Measurements from ENCODE around the gene ACSF2. TPM values are rescaled to one million over a fixed set of nuclear protein-coding genes. Genes with fewer than 3 reads are reported as not detected.

ACSF2 gene
- total and polyA plus RNA-seq, 2 of the 13 experiments (the other 11 are each of a cell fraction or from before 2014, with no cell fraction given): 87.3 to 109 TPM

DNA sequence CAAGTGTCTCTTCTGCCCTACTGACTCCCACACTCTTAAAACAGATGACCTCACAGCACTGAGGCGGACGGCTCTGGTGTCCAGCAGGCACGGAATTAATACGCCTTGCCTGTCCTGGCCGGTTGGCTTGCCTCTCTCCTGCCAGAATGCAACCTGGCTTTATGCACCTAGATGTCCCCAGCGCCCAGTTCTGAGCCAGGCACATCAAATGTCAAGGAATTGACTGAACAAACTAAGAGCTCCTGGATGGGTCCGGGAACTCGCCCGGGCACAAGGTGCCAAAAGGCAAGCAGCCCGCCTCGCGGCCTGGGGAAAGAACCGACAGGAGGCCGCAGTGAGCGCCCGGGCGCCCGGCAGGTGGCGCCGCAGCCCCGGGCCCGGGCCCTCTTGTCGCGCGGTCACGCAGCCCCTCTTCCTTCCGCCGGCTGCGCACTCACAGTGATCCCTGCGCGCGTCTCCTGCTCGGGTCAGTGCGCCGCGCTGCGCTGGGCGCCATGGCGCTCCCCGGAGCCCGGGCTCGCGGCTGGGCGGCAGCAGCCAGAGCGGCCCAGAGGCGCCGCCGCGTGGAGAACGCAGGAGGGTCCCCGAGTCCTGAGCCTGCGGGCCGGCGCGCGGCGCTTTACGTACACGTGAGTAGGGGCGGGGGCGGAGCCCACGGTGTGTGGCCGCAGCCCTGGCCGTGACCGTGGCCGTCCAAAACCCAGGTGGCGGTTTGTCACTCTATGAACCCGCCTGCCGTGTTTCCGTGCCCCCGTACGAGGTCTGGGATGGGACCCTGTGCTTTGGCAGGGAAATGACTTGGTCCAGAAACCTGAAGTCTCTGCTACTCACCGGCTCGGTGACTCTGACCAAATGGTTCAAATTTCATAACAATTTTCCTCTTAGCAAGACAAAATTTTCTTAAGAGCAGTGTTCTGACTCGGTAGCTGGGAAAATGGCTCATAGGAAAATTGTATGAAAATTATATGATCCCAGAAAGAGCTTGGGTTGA, 52.7 kb downstream of the ACSF2 start, which contains the start of gene RSAD1 (continued):
- TF ChIP-seq, protein P1, sequence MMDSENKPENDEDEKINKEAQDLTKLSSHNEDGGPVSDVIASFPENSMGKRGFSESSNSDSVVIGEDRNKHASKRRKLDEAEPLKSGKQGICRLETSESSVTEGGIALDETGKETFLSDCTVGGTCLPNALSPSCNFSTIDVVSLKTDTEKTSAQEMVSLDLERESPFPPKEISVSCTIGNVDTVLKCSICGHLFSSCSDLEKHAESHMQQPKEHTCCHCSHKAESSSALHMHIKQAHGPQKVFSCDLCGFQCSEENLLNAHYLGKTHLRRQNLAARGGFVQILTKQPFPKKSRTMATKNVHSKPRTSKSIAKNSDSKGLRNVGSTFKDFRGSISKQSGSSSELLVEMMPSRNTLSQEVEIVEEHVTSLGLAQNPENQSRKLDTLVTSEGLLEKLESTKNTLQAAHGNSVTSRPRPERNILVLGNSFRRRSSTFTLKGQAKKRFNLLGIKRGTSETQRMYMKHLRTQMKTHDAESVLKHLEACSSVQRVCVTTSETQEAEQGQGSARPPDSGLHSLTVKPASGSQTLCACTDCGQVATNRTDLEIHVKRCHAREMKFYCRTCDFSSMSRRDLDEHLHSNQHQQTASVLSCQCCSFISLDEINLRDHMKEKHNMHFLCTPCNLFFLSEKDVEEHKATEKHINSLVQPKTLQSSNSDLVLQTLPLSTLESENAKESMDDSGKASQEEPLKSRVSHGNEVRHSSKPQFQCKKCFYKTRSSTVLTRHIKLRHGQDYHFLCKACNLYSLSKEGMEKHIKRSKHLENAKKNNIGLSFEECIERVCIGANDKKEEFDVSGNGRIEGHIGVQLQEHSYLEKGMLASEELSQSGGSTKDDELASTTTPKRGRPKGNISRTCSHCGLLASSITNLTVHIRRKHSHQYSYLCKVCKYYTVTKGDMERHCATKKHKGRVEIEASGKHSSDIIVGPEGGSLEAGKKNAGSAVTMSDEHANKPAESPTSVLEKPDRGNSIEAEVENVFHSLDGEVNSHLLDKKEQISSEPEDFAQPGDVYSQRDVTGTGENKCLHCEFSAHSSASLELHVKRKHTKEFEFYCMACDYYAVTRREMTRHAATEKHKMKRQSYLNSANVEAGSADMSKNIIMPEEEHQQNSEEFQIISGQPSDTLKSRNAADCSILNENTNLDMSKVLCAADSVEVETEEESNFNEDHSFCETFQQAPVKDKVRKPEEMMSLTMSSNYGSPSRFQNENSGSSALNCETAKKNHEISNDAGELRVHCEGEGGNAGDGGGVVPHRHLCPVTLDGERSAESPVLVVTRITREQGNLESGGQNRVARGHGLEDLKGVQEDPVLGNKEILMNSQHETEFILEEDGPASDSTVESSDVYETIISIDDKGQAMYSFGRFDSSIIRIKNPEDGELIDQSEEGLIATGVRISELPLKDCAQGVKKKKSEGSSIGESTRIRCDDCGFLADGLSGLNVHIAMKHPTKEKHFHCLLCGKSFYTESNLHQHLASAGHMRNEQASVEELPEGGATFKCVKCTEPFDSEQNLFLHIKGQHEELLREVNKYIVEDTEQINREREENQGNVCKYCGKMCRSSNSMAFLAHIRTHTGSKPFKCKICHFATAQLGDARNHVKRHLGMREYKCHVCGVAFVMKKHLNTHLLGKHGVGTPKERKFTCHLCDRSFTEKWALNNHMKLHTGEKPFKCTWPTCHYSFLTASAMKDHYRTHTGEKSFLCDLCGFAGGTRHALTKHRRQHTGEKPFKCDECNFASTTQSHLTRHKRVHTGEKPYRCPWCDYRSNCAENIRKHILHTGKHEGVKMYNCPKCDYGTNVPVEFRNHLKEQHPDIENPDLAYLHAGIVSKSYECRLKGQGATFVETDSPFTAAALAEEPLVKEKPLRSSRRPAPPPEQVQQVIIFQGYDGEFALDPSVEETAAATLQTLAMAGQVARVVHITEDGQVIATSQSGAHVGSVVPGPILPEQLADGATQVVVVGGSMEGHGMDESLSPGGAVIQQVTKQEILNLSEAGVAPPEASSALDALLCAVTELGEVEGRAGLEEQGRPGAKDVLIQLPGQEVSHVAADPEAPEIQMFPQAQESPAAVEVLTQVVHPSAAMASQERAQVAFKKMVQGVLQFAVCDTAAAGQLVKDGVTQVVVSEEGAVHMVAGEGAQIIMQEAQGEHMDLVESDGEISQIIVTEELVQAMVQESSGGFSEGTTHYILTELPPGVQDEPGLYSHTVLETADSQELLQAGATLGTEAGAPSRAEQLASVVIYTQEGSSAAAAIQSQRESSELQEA (CRISPR knock-in tag; IDR thresholded peaks at IDR 0.05; ENCODE audit: not compliant biosample characterization): no peak
- TF ChIP-seq IRF2 (CRISPR knock-in tag; IDR thresholded peaks at IDR 0.05) (peak; percentile 85; the same call in 1 of the 2 replicates), TBX2 (CRISPR knock-in tag; IDR thresholded peaks at IDR 0.05; ENCODE audit: borderline replicate concordance) (peak; percentile 82; the same call in 1 of the 2 replicates), ZNF569 (CRISPR knock-in tag; IDR thresholded peaks at IDR 0.05; ENCODE audit: borderline replicate concordance) (no peak), FOXK2 (IDR thresholded peaks at IDR 0.05) (no peak), KDM1A (CRISPR knock-in tag; IDR thresholded peaks at IDR 0.05) (no peak), ADNP (CRISPR knock-in tag; IDR thresholded peaks at IDR 0.05) (0 out of 2 replicates have a peak, but pooled peaks have one; percentile 45), AGO2 (optimal IDR thresholded peaks at IDR 0.05; ENCODE audit: low read depth, low read length) (peak; percentile 79), SUZ12 (IDR thresholded peaks at IDR 0.05; ENCODE audit: low read depth, low read length) (no peak), ZFX (CRISPR knock-in tag; IDR thresholded peaks at IDR 0.05; ENCODE audit: low read depth) (peak; percentile 95), ZMAT3 (CRISPR knock-in tag; conservative IDR thresholded peaks at IDR 0.05) (peak; percentile 50; the same call in 1 of the 2 replicates)
- TF ChIP-seq, protein P2, sequence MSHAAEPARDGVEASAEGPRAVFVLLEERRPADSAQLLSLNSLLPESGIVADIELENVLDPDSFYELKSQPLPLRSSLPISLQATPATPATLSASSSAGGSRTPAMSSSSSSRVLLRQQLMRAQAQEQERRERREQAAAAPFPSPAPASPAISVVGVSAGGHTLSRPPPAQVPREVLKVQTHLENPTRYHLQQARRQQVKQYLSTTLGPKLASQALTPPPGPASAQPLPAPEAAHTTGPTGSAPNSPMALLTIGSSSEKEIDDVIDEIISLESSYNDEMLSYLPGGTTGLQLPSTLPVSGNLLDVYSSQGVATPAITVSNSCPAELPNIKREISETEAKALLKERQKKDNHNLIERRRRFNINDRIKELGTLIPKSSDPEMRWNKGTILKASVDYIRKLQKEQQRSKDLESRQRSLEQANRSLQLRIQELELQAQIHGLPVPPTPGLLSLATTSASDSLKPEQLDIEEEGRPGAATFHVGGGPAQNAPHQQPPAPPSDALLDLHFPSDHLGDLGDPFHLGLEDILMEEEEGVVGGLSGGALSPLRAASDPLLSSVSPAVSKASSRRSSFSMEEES (CRISPR knock-in tag; IDR thresholded peaks at IDR 0.05): peak; percentile 51
- TF ChIP-seq, protein P3, sequence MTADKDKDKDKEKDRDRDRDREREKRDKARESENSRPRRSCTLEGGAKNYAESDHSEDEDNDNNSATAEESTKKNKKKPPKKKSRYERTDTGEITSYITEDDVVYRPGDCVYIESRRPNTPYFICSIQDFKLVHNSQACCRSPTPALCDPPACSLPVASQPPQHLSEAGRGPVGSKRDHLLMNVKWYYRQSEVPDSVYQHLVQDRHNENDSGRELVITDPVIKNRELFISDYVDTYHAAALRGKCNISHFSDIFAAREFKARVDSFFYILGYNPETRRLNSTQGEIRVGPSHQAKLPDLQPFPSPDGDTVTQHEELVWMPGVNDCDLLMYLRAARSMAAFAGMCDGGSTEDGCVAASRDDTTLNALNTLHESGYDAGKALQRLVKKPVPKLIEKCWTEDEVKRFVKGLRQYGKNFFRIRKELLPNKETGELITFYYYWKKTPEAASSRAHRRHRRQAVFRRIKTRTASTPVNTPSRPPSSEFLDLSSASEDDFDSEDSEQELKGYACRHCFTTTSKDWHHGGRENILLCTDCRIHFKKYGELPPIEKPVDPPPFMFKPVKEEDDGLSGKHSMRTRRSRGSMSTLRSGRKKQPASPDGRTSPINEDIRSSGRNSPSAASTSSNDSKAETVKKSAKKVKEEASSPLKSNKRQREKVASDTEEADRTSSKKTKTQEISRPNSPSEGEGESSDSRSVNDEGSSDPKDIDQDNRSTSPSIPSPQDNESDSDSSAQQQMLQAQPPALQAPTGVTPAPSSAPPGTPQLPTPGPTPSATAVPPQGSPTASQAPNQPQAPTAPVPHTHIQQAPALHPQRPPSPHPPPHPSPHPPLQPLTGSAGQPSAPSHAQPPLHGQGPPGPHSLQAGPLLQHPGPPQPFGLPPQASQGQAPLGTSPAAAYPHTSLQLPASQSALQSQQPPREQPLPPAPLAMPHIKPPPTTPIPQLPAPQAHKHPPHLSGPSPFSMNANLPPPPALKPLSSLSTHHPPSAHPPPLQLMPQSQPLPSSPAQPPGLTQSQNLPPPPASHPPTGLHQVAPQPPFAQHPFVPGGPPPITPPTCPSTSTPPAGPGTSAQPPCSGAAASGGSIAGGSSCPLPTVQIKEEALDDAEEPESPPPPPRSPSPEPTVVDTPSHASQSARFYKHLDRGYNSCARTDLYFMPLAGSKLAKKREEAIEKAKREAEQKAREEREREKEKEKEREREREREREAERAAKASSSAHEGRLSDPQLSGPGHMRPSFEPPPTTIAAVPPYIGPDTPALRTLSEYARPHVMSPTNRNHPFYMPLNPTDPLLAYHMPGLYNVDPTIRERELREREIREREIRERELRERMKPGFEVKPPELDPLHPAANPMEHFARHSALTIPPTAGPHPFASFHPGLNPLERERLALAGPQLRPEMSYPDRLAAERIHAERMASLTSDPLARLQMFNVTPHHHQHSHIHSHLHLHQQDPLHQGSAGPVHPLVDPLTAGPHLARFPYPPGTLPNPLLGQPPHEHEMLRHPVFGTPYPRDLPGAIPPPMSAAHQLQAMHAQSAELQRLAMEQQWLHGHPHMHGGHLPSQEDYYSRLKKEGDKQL (CRISPR knock-in tag; IDR thresholded peaks at IDR 0.05; ENCODE audit: low read depth): no peak; the same call in 1 of the 2 replicates

All from HepG2 (cell line).